Thyroid gland (tissue), 4 donors: ENCODE measurements around the gene CHST13. TPM values are rescaled to one million over a fixed set of nuclear protein-coding genes. Genes with fewer than 3 reads are reported as not detected.
A peak's percentile ranks its signal among the peaks of the same experiment; 100 is the strongest.

ENCODE experiments used
- DNase-seq, 2 donors: peaks; one replicate each; pipeline ENCODE4 v3.0.0-alpha.2; 2019
- H3K27ac ChIP-seq, 3 donors: fragments of 200-600 bp; sonication (generic); 1 replicate in 2 of 3; 2 replicates in 1 of 3; pipeline ENCODE4 v1.5.1; 2016 to 2019; ENCODE audit warnings: mild to moderate bottlenecking in 1 of 3, moderate library complexity in 1 of 3
- H3K27me3 ChIP-seq: fragments of 200-600 bp; sonication (generic); one replicate; pipeline ENCODE4 v1.5.1; 2019
- H3K36me3 ChIP-seq, 2 donors: fragments of 200-600 bp; sonication (generic); one replicate each; pipeline ENCODE4 v1.5.1; 2016 to 2019
- H3K4me1 ChIP-seq, 2 donors: fragments of 200-600 bp; sonication (generic); one replicate each; pipeline ENCODE4 v1.5.1; 2017 to 2019
- H3K4me3 ChIP-seq, 3 donors: fragments of 200-600 bp; sonication (generic); replicated peaks in 1 of 3; 1 replicate in 2 of 3; 2 replicates in 1 of 3; pipeline ENCODE4 v1.5.1; 2016; ENCODE audit warnings: mild to moderate bottlenecking in 1 of 3
- H3K9me3 ChIP-seq: fragments of 200-600 bp; sonication (generic); one replicate; pipeline ENCODE4 v1.5.1; 2017
- POLR2A ChIP-seq, 2 donors: fragments of 450-650 bp; IDR thresholded peaks; one replicate each; pipeline ENCODE4 v1.6.1; 2017; ENCODE audit warnings: antibody characterized with exemption in 2 of 2, mild to moderate bottlenecking in 2 of 2, moderate library complexity in 1 of 2
- WGBS, 2 donors: methylation state at CpG; one replicate each; pipeline ENCODE4 v1.1.5; 2017; 5-methylcytosine and 5-hydroxymethylcytosine counted together
- intact Hi-C: fragments of 100-400 bp; cut with DNase I; formaldehyde crosslinking; loops from one replicate; pipeline ENCODE4 v1.15.1; 2023
- total RNA-seq, 4 donors: library from RNA; depleted of rRNA; stranded (reverse); fragments of >200 nt; gene quantifications; one replicate each; pipeline ENCODE4 v1.2.3, GENCODE V29; 2016
- TF ChIP-seq, protein P1 (sequence below), 6 experiments: fragments of 200-600 bp in 3 of 6; fragments of 450-650 bp in 3 of 6; sonication (generic) in 3 of 6; IDR thresholded peaks; one replicate each; pipeline ENCODE4 v1.5.1; 2016 to 2019; ENCODE audit warnings: antibody characterized with exemption in 6 of 6, mild to moderate bottlenecking in 2 of 6, inconsistent platforms in 1 of 6, moderate library complexity in 1 of 6

The CHST13 gene
- total RNA-seq, 4 donors from 2014 or later = 0.13 to 0.56 TPM; not detected in 2

DNA sequence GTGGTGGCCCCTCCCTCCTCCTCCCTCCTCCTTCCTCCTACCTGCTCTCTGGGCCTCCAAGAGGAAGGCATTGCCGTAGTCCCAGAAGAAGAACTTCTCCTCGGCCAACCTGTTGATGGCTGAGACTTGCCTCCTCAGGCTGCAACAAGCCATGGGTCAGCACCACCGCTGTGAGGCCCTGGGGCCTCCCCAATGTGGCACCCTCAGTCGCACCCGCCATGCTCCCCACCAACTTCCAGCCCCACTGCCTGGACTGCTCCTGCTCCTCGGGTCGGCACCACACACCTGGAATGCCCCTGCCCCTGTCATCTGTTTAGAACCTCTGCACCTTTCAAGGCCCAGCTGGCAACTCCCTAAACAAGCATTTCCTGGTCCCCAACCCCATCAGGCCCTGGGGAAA lies 23.9 kb upstream of the CHST13 start:
- no peaks in the 10 kb centered on the region for H3K36me3 ChIP-seq
- H3K9me3 ChIP-seq = no peaks in the 10 kb centered on the region
- H3K4me1 ChIP-seq = no peaks in the 10 kb centered on the region
- no peak overlapping the region for H3K4me3 ChIP-seq
- no peaks in the 10 kb centered on the region for H3K27me3 ChIP-seq
- intact Hi-C loops = no loop called here
- no peak for TF ChIP-seq POLR2A (IDR thresholded peaks at IDR 0.05)
- TF ChIP-seq, protein P1, sequence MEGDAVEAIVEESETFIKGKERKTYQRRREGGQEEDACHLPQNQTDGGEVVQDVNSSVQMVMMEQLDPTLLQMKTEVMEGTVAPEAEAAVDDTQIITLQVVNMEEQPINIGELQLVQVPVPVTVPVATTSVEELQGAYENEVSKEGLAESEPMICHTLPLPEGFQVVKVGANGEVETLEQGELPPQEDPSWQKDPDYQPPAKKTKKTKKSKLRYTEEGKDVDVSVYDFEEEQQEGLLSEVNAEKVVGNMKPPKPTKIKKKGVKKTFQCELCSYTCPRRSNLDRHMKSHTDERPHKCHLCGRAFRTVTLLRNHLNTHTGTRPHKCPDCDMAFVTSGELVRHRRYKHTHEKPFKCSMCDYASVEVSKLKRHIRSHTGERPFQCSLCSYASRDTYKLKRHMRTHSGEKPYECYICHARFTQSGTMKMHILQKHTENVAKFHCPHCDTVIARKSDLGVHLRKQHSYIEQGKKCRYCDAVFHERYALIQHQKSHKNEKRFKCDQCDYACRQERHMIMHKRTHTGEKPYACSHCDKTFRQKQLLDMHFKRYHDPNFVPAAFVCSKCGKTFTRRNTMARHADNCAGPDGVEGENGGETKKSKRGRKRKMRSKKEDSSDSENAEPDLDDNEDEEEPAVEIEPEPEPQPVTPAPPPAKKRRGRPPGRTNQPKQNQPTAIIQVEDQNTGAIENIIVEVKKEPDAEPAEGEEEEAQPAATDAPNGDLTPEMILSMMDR (IDR thresholded peaks at IDR 0.05) = no peak
- H3K27ac ChIP-seq = no peak overlapping the region
- DNase-seq = no peak
- WGBS, 2 donors = 86 to 91% methylated on average over 5 to 7 of the region's 7 CpGs

DNA sequence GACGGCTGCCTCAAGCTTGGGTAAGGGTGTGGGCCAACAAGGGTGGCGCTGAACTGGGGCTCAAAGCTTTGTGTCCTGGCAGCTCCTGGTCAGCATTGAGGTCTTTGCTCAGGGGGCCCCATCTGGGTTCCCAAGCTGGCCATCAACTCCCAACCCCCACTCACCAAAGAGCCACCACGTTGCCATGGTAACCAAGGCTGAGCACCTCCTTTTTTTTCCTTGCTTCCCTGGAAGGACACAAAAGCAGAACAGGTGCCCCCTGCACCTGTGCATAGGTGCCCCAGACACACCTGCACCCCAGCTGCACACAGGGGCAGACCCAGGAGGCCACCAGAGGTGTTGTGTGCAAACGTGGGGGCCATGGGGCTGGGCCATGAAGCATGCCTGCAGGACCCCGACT lies 22.9 kb upstream of the CHST13 start:
- Histone ChIP-seq H3K4me3 (no peak overlapping the region), H3K27ac (no peak overlapping the region), H3K4me1 (no peaks in the 10 kb centered on the region), H3K9me3 (no peaks in the 10 kb centered on the region), H3K27me3 (no peaks in the 10 kb centered on the region), H3K36me3 (no peaks in the 10 kb centered on the region)
- TF ChIP-seq POLR2A (IDR thresholded peaks at IDR 0.05) = no peak
- TF ChIP-seq, protein P1 (IDR thresholded peaks at IDR 0.05) = no peak
- WGBS, 2 donors = 74 to 75% methylated on average over 3 to 5 of the region's 5 CpGs
- DNase-seq = no peak
- intact Hi-C loops = no loop called here

DNA sequence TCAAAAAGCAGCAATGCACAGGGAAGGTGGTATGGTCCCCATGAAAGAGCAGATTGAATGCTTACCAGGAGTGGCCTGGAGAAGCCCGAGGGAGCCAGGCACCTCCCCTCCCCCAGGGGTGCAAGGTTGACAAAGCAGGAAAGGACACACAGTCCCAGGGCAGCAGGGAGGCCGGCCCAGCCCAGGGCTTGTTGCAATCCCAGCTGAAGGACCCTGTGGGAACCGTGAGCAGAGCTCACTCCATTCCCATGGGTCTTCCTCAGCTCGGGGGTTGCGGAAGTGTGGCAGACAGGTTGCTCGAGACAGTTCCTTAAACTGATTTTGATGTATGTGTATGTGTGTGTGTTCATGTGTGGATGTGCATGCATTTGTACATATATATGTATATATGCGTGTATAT lies 22.2 kb upstream of the CHST13 start:
- Histone ChIP-seq H3K27ac (no peak overlapping the region), H3K36me3 (no peaks in the 10 kb centered on the region), H3K9me3 (no peaks in the 10 kb centered on the region), H3K27me3 (no peaks in the 10 kb centered on the region), H3K4me1 (no peaks in the 10 kb centered on the region), H3K4me3 (no peak overlapping the region)
- intact Hi-C loops = no loop called here
- 38 to 43% methylated on average over 7 of the region's 7 CpGs for WGBS, 2 donors
- TF ChIP-seq, protein P1 (IDR thresholded peaks at IDR 0.05) = no peak
- no peak for TF ChIP-seq POLR2A (IDR thresholded peaks at IDR 0.05)
- DNase-seq = peak; percentile 19 to 46

DNA sequence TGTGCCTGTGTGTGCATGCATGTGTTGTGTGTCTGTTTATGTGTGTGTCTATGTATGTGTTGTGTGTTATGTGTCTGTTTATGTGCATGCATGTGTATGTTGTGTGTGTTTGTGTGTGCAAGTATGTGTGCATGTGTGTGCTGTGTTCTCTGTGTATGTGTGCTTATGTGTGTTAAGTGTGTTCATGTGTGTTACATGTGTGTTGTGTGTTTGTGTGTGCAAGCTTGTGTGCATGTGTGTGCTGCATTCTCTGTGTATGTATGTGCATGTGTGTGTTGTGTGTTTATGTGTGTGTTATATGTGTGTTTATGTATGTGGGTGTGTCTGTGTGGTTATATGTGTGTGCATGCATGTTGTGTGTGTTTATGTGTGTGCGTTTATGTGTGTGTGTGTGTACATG lies 21.3 kb upstream of the CHST13 start:
- H3K27ac ChIP-seq = no peak overlapping the region
- DNase-seq = no peak
- no peaks in the 10 kb centered on the region for H3K4me1 ChIP-seq
- TF ChIP-seq POLR2A (IDR thresholded peaks at IDR 0.05) = no peak
- TF ChIP-seq, protein P1 (IDR thresholded peaks at IDR 0.05) = no peak
- H3K9me3 ChIP-seq = no peaks in the 10 kb centered on the region
- intact Hi-C loops = no loop called here
- H3K4me3 ChIP-seq = no peak overlapping the region
- 96 to 97% methylated on average over 1 of the region's 1 CpG for WGBS, 2 donors
- H3K36me3 ChIP-seq = no peaks in the 10 kb centered on the region
- no peaks in the 10 kb centered on the region for H3K27me3 ChIP-seq

DNA sequence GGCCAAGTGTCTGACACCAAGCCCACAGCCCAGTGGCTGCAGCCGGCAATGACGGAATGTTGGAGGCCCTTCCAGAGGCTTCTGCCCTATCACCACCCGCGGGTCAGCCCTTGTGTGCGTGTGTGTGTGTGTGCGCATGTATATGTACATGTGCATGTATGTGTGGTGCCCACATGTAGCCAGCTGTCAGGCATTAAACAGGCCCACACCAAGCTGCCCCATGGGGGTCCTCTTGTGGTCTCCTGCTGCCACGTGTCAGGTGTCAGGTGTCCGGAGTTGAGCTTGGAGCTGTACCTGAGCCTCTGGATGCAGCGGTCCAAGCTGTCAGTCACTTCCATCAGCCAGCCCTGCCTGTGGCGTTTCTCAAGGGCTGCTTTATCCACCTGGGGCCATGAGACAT lies 20.3 kb upstream of the CHST13 start:
- DNase-seq = no peak
- Histone ChIP-seq H3K9me3 (no peaks in the 10 kb centered on the region), H3K36me3 (no peaks in the 10 kb centered on the region), H3K4me3 (no peak overlapping the region), H3K27me3 (no peaks in the 10 kb centered on the region), H3K27ac (no peak overlapping the region), H3K4me1 (no peaks in the 10 kb centered on the region)
- TF ChIP-seq, protein P1 (IDR thresholded peaks at IDR 0.05) = no peak
- no peak for TF ChIP-seq POLR2A (IDR thresholded peaks at IDR 0.05)
- intact Hi-C loops = no loop called here
- WGBS, 2 donors = 80 to 93% methylated on average over 1 to 3 of the region's 10 CpGs
